WTC11 (cell line): ENCODE data around the gene LRFN2.

Source experiments
- CTCF ChIP-seq: fragments of 200-600 bp; IDR thresholded peaks from 2 replicates; pipeline ENCODE4 v1.8.0; 2022; ENCODE audit warnings: antibody characterized with exemption
- NR2C2 ChIP-seq: sonication (generic); formaldehyde crosslinking; IDR thresholded peaks from 2 replicates; pipeline ENCODE4 v1.8.0; 2022; ENCODE audit warnings: mild to moderate bottlenecking, missing genetic modification reagents
- TF ChIP-seq, protein P1 (sequence below): sonication (generic); formaldehyde crosslinking; IDR thresholded peaks from 2 replicates; pipeline ENCODE4 v1.8.1; 2023; ENCODE audit warnings: mild to moderate bottlenecking, missing genetic modification reagents, moderate library complexity

DNA sequence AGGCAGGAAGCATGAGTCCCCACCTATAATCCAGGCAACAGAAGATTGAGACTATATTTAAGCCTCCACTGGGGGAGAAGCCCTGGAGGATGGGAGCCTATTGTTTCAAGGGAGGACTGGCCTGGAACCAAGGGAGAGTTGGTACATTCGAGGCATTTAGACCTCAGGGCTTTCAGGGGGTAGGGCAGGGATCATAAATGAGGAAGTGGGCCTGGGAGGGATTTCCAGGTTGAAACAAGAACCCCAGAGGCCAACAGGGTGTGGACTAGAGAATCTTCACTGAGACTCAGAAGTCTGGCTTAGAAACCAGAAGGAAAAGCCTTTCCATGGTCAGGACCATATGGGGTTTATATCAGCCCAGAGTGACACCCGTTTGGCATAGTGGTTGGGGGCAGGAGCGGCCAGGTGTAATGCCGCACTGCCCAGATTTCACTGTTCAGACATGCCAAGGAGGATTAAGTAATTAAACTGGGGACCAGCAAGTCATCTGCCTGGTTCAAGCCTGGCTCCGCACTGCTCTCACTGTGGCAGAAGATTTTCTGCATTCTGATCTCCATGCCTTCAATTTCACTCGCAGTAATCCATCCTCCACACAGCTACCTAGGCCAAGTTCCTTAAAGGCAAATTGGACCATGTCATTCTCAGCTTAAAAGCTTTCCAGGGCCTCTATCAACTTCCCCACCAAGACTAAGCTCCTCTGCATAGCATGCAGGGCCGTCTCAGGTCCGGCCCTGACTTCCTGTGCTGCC is 17.8 kb downstream of the LRFN2 start:
- TF ChIP-seq, protein P1, sequence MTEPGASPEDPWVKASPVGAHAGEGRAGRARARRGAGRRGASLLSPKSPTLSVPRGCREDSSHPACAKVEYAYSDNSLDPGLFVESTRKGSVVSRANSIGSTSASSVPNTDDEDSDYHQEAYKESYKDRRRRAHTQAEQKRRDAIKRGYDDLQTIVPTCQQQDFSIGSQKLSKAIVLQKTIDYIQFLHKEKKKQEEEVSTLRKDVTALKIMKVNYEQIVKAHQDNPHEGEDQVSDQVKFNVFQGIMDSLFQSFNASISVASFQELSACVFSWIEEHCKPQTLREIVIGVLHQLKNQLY (CRISPR knock-in tag) = no peak
- TF ChIP-seq NR2C2 (CRISPR knock-in tag) (no peak), CTCF (no peak)
